Fibroblast of pulmonary artery (primary cell): ENCODE data around the gene TXNDC11.

Experiments used
- DNase-seq: peaks from one replicate; pipeline ENCODE4 v3.0.0-alpha.2; 2010; ENCODE audit warnings: low read depth
- H3K4me3 ChIP-seq: replicated peaks from 2 replicates; pipeline ENCODE4 v1.5.1; 2011; ENCODE audit warnings: low read depth, mild to moderate bottlenecking, control low read depth, low read length, moderate library complexity
- CTCF ChIP-seq: IDR thresholded peaks from 2 replicates; pipeline ENCODE4 v1.5.1; 2011; ENCODE audit warnings: mild to moderate bottlenecking, control low read depth, low read length, inconsistent platforms; ENCODE audit errors: missing control alignments

Gene TXNDC11

GRCh38 chr16:11721781-11722467, 20.7 kb downstream of the TXNDC11 start:
- no peak overlapping the region for H3K4me3 ChIP-seq
- DNase-seq, result no peak
- no peak for TF ChIP-seq CTCF

DNA sequence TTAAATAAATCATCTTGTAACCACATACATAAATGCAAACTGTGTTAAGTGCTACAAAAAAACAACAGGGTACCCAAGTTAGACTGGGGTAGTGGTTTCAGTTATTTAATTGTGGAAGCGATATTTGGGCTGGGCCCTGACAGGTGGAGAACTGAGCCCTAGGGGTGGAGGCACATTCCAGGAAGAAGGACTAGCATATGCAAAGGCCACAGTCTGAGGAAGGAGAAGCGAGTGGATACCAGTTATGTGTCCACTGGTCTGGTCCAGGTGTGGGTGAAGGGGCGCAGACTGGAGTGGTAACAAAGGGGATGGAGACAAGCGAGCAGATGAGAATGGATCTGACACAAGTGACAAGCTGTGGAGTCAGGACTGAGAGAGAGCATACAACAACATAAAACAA, 22.9 kb downstream of the TXNDC11 start:
- no peak for DNase-seq

GRCh38 chr16:11719171-11719570, 23.5 kb downstream of the TXNDC11 start:
- DNase-seq, result no peak
- no peak for TF ChIP-seq CTCF

More for the DNA sequence above, 22.9 kb downstream of the TXNDC11 start:
- no peak overlapping the region for H3K4me3 ChIP-seq
- TF ChIP-seq CTCF, result no peak

DNA sequence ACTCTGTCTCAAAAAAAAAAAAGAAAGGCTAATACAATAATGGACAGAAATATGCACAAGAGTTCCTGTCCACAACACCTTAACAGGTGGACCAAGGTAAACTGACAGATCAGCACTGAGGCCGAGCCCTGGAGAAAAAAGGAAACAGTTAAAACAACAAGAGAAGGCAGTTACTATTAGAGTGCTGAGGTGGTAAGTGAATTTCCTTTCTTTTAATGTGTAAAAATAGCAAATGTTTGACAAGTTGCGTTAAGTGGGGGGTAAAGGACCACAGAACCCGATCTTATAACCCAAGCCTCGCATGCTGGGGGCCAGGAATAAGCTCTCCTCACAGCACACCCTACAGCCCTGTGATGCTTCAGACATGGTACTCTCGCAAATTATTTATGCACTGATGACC, 24.8 kb downstream of the TXNDC11 start:
- H3K4me3 ChIP-seq, result no peak overlapping the region
- no peak for DNase-seq
- no peak for TF ChIP-seq CTCF

More at GRCh38 chr16:11719171-11719570, 23.5 kb downstream of the TXNDC11 start:
- no peak overlapping the region for H3K4me3 ChIP-seq

GRCh38 chr16:11716336-11716735, 26.3 kb downstream of the TXNDC11 start:
- no peak overlapping the region for H3K4me3 ChIP-seq
- TF ChIP-seq CTCF, result no peak
- DNase-seq, result no peak

DNA sequence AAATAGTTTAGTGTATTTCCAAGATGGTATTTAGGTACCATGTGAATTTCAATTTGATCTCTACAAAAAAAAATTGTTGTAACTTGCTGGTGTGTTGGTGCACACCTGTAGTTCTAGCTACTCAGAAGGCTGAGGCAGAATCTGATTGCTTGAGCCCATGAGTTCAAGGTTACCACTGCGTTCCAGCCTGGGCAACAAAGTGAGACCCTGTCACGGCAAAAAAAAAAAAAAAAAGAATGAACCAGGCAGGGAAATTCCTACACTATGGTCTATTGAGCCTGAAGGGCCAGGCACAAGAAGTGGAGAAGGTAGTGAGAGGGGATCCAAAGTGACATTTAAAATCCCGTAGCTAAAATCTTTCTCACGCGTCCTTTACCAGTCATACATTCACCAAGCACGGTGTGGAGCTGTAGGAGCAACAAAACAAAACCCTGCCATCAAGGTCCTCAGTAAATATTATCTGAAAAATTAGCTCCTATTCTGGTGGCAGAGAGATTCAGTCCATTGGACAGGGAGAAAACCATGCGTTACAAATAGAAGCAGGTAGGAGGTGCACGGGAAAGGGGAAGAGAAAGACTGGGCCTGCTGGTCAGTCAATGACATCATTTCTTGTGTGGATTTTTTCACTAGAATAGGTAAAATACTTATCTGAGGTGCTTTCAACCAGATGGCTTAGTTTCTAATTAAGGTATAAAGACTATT, 27.3 kb downstream of the TXNDC11 start:
- DNase-seq, result no peak
- H3K4me3 ChIP-seq, result no peak overlapping the region
- no peak for TF ChIP-seq CTCF
